RWPE1 (cell line): ENCODE data around the gene ALDH2.
"Not testable (repeated sequence)": the region's sequence is repeated elsewhere in the genome, so short reads cannot be mapped to it uniquely, and the experiment has no call there.

ENCODE experiments used
- CTCF ChIA-PET: fragments of 350-600 bp; sonication (Branson Sonifier 250); formaldehyde crosslinking; extraction: SDS; loops from one replicate; lab custom pipeline; 2021; lab: Yijun Ruan, JAX
- POLR2A ChIA-PET: fragments of 400-600 bp; formaldehyde crosslinking; extraction: SDS; loops from one replicate; lab custom pipeline; 2020; ENCODE audit warnings: antibody characterized with exemption; ENCODE audit not compliant: low non-redundant PET; lab: Yijun Ruan, JAX
- DNase-seq: peaks from one replicate; pipeline ENCODE4 v3.0.0; 2012; ENCODE audit warnings: low spot score
- H3K27ac ChIP-seq: fragments of 450-650 bp; 2 replicates; pipeline ENCODE4 v1.5.1; 2017
- CTCF ChIP-seq: fragments of 450-650 bp; conservative IDR thresholded peaks from 2 replicates; pipeline ENCODE4 v1.5.1; 2017; ENCODE audit warnings: low read depth, mild to moderate bottlenecking

The ALDH2 gene

DNA sequence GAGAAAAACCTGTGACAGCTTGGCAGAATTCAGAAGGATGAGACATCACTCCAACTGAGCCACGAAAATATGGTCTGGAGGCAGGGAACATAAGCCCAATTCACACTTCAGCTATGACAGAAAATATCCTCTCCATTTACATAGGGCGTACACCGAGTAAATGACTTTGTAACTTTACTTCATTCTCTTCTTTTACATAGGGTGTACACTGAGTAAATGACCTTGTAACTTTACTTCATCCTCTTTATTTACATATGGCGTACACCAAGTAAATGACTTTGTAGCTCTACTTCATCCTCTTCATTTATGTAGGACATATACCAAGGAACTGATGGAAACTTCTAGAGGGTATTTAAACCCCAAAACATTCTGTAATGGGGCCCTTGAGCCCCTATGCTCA, 61.2 kb downstream of the ALDH2 start:
- POLR2A ChIA-PET = no interaction called here
- no peak overlapping the region for H3K27ac ChIP-seq
- no peak for TF ChIP-seq CTCF
- DNase-seq = no peak
- CTCF ChIA-PET = interaction anchor here (0.7 kb wide), 1 partner anchor 583 kb away, joined by 3 read pairs; no protein-coding TSS in a partner anchor

DNA sequence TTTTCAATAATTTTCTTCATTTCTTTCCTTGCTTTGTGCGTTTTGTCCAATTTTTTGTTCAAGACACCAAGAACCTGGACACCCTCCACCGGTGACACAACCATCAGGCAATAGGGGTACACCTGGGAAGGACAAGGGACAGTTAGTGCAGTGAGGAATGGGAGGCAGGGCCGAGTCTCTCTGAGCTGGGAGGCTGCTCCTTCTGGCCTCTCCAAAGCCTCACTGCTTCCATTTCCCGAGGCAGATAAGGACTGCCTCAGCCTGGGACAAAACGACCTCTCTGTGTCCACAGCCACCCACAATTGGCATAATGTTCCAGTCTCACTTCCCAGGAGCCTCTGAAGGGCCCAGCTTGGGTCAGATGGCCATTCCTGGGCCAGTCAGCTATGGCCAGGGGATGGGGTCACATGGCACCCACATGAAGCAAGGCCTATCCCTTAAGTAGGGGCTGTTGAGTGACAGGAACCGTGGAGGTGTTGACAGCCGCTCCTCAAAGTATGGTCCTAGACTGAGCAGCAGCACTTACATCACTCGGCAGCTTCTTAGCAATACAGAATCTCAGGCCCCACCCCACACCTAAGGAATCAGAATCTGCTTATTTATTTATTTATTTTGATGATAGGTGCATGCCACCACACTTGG, 61.7 kb downstream of the ALDH2 start:
- no peak for DNase-seq
- no peak overlapping the region for H3K27ac ChIP-seq
- CTCF ChIA-PET = interaction anchor here (0.7 kb wide), 1 partner anchor 582 kb away, joined by 3 read pairs; no protein-coding TSS in a partner anchor
- TF ChIP-seq CTCF = no peak
- POLR2A ChIA-PET = no interaction called here

- POLR2A ChIA-PET, DNase-seq, CTCF ChIA-PET, H3K27ac ChIP-seq: not testable (repeated sequence)
These were observed 62.9 kb downstream of the ALDH2 start for GRCh38 chr12:111829635-111830034.

DNA sequence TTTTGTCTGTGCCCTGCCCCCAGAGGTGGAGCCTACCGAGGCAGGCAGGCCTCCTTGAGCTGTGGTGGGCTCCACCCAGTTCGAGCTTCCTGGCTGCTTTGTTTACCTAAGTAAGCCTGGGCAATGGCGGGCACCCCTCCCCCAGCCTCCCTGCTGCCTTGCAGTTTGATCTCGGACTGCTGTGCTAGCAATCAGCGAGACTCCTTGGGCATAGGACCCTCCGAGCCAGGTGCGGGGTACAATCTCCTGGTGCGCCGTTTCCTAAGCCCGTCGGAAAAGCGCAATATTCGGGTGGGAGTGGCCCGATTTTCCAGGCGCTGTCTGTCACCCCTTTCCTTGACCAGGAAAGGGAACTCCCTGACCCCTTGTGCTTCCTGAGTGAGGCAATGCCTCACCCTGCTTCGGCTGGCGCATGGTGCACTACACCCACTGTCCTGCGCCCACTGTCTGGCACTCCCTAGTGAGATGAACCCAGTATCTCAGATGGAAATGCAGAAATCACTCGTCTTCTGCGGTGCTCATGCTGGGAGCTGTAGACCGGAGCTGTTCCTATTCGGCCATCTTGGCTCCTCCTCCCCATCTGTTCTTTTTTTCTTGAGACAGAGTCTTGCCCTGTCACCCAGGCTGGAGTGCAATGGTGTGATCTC, 68.1 kb downstream of the ALDH2 start:
- H3K27ac ChIP-seq, CTCF ChIA-PET, POLR2A ChIA-PET, DNase-seq: not testable (repeated sequence)

DNA sequence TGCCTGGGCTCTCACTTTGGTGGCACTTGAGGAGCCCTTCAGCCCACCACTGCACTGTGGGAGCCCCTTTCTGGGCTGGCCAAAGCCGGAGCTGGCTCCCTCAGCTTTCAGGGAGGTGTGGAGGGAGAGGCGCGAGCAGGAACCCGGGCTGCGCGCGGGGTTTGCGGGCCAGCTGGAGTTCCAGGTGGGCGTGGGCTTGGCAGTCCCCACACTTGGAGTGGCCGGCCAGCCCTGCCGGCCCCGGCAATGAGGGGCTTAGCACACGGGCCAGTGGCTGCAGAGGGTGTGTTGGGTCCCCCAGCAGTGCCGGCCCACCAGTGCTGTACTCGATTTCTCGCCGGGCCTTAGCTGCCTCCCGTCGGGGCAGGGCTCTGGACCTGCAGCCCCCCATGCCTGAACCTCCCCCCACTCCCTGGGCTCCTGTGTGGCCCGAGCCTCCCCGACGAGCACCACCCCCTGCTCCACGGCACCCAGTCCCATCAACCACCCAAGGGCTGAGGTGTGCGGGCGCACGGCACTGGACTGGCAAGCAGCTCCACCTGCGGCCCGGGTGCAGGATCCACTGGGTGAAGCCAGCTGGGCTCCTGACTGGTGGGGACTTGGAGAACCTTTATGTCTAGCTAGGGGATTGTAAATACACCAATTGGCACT, 68.9 kb downstream of the ALDH2 start:
- POLR2A ChIA-PET, H3K27ac ChIP-seq, CTCF ChIA-PET, DNase-seq: not testable (repeated sequence)

GRCh38 chr12:111838353-111838752, 71.6 kb downstream of the ALDH2 start:
- no peak for DNase-seq
- TF ChIP-seq CTCF = no peak
- no peak overlapping the region for H3K27ac ChIP-seq
- ChIA-PET POLR2A (no interaction called here), CTCF (interaction anchor here (0.6 kb wide), 1 partner anchor 11 kb away, joined by 5 read pairs; no protein-coding TSS in a partner anchor)

GRCh38 chr12:111840807-111841206, 74.1 kb downstream of the ALDH2 start:
- no peak for DNase-seq
- H3K27ac ChIP-seq = peak overlapping the region; percentile 73
- ChIA-PET POLR2A (interaction anchor here (1.1 kb wide), 1 partner anchor 87 kb away, joined by 4 read pairs; no protein-coding TSS in a partner anchor), CTCF (interaction anchor here (0.6 kb wide), 1 partner anchor 87 kb away, joined by 3 read pairs; no protein-coding TSS in a partner anchor)
- no peak for TF ChIP-seq CTCF
